ENCODE results near the gene FAM221B.

- TF ChIP-seq CTCF (conservative IDR thresholded peaks at IDR 0.05; ENCODE audit: low read depth in 2 of 2) = no peak
- no peak for TF ChIP-seq NANOG (IDR thresholded peaks at IDR 0.05; ENCODE audit: borderline replicate concordance)
- peak; percentile 61 for TF ChIP-seq POLR2AphosphoS5 (IDR thresholded peaks at IDR 0.05; ENCODE audit: low read depth)
- no peak for TF ChIP-seq CREB1 (CRISPR knock-in tag; IDR thresholded peaks at IDR 0.05; ENCODE audit: low read depth)
- TF ChIP-seq EZH2 (IDR thresholded peaks at IDR 0.05; ENCODE audit: low read depth, unreplicated experiment) = no peak
- no peak for TF ChIP-seq REST (IDR thresholded peaks at IDR 0.05; ENCODE audit: unreplicated experiment)
- TF ChIP-seq EZH2phosphoT487 (IDR thresholded peaks at IDR 0.05; ENCODE audit: unreplicated experiment) = no peak
- no peak for TF ChIP-seq JUNB (IDR thresholded peaks at IDR 0.05; ENCODE audit: unreplicated experiment)
Measured at GRCh38 chr9:35812025-35812602, 16.4 kb downstream of the FAM221B start, which contains the start of gene SPAG8.

All from GM23338 (cell line).